Measurements from ENCODE around the gene WNT2B. TPM values are rescaled to one million over a fixed set of nuclear protein-coding genes. Genes with fewer than 3 reads are reported as not detected.

WNT2B gene
- polyA plus RNA-seq, 1 of the 3 experiments (the other 2 are of a cell fraction) = 4.3 TPM

- TF ChIP-seq FOXJ3 (CRISPR knock-in tag; IDR thresholded peaks at IDR 0.05) (no peak), GATA2 (CRISPR knock-in tag; IDR thresholded peaks at IDR 0.05) (no peak), REST (IDR thresholded peaks at IDR 0.05; ENCODE audit: low read depth, low read length) (no peak), NRF1 (IDR thresholded peaks at IDR 0.05; ENCODE audit: low read depth, low read length) (no peak), SIN3A (IDR thresholded peaks at IDR 0.05; ENCODE audit: borderline replicate concordance, low read depth, low read length) (no peak), ZBTB33 (IDR thresholded peaks at IDR 0.05; ENCODE audit: borderline replicate concordance, low read depth) (no peak), EP300 (IDR thresholded peaks at IDR 0.05; ENCODE audit: borderline replicate concordance in 1 of 2, low read depth in 1 of 2, low read length in 1 of 2) (no peak), USF1 (IDR thresholded peaks at IDR 0.05; ENCODE audit: borderline replicate concordance, low read depth) (no peak), CHD2 (IDR thresholded peaks at IDR 0.05; ENCODE audit: low read length, partially characterized antibody) (no peak), YY1 (IDR thresholded peaks at IDR 0.05; ENCODE audit: low read depth) (no peak), POLR2AphosphoS5 (IDR thresholded peaks at IDR 0.05; ENCODE audit: low read depth, low read length) (no peak), USF2 (IDR thresholded peaks at IDR 0.05; ENCODE audit: borderline replicate concordance, low read depth, low read length) (no peak), ELF1 (IDR thresholded peaks at IDR 0.05) (no peak), IRF3 (IDR thresholded peaks at IDR 0.05; ENCODE audit: low read depth, low read length) (no peak), TEAD4 (IDR thresholded peaks at IDR 0.05; ENCODE audit: borderline replicate concordance, insufficient read depth) (no peak), FOSL2 (IDR thresholded peaks at IDR 0.05; ENCODE audit: borderline replicate concordance, low read depth) (peak; percentile 43; the same call in 1 of the 2 replicates), MAX (IDR thresholded peaks at IDR 0.05; ENCODE audit: low read depth) (no peak), NFIC (IDR thresholded peaks at IDR 0.05; ENCODE audit: borderline replicate concordance) (no peak)
These were observed 36.0 kb downstream of the WNT2B start (continued) for GRCh38 chr1:112544751-112545150.
